Measurements from ENCODE around the gene NDUFS6.
"Not testable (repeated sequence)": the region's sequence is repeated elsewhere in the genome, so short reads cannot be mapped to it uniquely, and the experiment has no call there.

NDUFS6 gene

DNA sequence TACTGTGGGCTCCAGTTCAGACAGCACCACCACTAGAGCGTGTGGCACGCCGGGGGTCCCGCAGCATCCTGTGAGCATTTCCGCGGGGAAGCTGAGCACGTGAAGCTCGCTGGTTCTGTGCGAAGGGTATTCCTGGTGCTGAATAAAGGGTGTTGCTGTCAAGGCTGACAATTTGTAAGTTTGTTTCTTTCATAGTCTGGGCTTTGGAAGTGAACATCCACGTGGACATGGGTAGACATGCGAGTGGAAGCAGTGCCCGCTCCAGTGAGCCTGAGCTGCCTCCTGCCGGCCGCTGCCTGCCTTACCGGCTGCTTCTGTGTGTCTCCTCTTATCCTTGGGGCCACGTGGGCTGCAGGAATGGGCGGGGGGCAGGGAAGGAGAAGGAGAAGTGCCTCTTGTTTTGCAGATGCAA lies 14.7 kb downstream of the NDUFS6 start:
- DNase-seq (ENCODE audit: low read depth in 2 of 2), result no peak

GRCh38 chr5:1816495-1817089 lies 15.4 kb downstream of the NDUFS6 start:
- not testable (repeated sequence) for DNase-seq (ENCODE audit: low read depth in 2 of 2)

- DNase-seq (ENCODE audit: low read depth in 2 of 2), result no peak
These were observed 16.2 kb downstream of the NDUFS6 start for GRCh38 chr5:1817261-1818043.

DNA sequence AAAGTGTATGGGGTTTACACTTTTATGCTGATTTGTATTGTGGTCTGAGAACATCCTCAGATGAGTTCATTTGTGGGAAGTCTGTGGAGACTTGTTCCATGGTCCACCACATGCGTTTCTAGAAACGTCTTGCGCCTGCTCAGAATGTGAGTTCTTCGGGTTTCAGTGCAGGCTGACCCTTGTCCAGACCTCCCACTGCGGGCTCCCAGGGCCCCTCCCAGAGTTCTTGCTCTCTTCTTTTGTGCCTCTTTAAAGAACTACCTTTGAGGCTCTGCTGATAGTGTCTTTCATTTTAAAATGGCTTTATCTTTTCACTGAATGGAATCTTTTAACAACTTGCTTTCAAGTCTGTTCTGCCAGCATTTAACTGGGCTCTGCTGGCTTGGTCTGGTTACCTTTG lies 17.6 kb downstream of the NDUFS6 start:
- DNase-seq (ENCODE audit: low read depth in 2 of 2), result no peak

DNA sequence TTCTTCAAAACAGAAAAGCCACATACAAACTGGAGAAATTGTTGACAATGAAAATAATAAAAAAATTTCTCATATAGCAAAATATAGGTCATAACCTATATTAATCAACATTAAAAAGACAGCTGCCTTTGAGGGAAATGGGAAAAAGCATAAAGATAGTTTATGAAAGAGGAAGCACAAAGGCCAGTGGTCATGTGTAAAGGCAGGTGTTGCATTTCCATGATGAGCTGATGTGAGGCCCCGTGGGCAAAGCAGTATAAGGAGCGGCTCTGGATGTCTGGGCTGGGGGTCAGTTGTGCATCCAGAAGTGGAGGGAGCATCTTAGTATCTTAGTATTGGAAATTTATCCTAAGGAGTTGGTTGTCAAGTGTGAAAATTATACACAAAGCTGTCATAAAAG lies 18.3 kb downstream of the NDUFS6 start:
- no peak for DNase-seq (ENCODE audit: low read depth in 2 of 2)

- no peak for DNase-seq (ENCODE audit: low read depth in 2 of 2)
These were observed 19.2 kb downstream of the NDUFS6 start for GRCh38 chr5:1820381-1820780.

DNA sequence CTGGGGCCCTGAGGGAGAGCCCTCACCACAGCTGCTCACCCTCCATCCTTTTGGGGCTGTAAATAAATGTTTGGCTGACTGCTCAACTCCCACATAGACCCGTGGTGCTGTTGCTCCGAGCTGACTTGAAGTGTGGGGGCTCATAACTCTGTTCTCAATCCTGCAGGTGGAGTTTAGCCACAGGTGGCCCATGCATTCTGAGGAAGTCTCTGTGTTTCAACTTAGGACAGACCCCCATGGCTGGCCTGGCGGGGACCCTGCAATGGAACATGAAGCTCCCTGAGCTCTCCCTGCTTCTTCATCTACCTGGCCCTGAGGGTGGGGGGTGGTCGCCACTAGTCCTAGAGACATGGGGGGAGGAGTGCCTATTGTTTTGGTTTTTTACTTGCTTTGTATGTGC lies 19.7 kb downstream of the NDUFS6 start:
- no peak for DNase-seq (ENCODE audit: low read depth in 2 of 2)

- no peak for DNase-seq (ENCODE audit: low read depth in 2 of 2)
These were observed 20.7 kb downstream of the NDUFS6 start for GRCh38 chr5:1821862-1822261.

- DNase-seq (ENCODE audit: low read depth in 2 of 2), result no peak
These were observed 22.3 kb downstream of the NDUFS6 start for GRCh38 chr5:1823381-1824034.

DNA sequence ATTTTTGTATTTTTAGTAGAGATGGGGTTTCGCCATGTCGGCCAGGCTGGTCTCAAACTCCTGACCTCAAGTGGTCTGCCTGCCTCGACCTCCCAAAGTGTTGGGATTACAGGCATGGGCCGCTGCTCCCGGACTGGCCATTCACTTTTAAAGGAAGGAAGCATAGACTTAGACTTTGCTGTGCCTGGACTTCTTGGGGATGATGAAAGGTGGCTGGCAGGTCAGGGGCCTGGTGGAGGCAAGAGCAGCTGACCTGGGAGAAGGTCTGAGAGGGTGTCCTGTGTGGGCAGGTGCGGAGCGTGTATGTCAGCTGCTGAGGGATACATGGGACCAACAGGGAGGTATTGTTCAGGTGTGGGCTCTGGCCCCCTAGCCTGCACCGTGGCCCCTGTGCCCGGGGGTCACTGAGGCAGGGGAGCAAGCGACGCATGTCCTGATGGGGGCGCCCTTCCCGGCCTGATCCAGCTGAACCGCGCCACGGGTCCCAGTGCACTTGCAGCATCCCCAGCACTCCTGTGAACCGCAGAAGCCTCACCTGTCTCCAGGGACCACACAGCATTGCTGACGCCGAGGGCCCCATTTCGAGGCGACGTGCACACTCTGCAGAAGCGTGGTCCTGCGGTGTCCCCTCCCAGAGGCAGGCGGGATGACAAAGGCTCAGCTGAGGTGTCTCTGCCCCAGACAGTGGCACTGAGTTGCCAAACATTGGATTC lies 23.1 kb downstream of the NDUFS6 start:
- no peak for DNase-seq (ENCODE audit: low read depth in 2 of 2)

DNA sequence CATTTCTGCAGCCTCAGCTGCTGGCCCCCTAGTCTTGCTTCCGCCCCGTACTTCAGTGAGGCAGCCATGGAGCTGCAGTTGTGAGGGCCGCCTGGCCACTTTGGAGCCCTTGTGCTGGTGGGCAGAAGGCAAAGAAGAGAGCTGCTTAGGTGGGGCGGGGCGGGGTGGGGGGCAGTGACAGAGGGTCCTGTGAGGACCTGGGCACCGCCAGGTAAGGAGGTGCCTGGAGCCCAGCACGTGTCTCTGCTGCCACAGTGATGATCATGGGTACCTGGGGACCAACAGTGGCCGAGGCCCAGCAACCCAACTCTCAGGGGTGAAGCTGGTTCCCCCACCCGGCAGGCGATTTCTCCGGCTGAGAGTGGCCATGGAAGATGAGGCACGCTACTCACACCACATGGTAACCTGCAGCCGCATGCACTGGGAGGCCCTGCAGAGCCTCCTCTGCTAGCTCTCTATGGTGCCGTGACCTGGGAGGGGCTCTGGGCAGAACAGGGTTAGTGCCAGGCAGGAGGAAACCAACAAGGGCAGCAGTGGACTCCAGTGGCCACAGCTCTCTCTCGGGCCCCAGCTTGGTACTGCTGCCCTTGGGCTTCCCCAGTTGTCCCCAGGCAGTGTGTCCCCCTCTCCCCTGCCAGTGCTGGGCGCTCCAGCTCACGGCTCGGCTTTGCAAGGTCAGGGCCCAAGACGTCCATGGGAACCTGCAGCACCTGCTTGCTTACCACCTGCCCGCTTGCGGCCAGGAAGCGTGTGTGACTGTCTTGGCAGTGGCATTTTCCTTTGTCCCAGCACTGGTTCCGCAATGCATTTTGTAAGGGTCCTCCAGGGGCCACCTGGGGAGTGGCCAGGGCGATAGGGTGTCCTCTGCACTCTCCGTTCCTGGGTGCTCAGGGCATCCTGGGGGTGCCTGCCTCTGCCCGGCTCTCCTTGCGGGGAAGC lies 24.0 kb downstream of the NDUFS6 start:
- DNase-seq (ENCODE audit: low read depth in 2 of 2), result no peak

DNA sequence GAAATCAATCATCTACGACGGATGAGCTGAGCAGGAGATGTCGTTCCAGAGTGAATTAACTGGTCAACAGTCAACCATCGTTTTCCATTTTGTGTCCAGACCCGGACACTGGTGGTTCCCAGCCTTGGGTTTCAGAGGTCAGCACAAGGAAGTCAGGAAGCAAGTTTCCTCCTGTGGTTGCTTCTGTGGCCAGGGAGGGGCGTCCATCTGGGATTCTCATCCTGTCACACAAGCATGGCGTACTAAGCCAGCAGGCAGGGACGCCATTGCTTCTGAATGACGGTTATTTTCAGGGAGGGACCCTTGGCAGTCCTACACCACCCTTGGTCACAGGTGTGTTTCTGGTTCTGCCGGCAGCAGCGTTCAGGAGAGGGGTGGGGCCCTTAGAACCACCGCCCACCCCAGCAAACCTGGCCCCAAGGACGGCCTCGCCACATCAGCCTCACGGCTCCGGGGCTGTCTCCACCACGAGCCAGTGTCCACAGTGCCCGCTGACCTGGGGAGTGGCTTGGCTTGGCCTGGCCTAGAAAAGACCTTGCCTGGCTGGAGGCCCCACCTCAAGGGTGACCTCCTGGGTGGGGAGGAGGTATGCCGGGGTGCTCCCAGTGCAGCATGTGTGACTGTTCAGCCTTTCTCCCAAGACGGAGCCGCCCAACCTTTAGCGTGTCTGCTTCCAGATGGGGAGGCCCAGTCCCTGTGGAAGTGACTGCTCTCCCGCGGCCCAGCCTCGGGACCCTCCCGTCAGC lies 25.2 kb downstream of the NDUFS6 start:
- DNase-seq (ENCODE audit: low read depth in 2 of 2), result no peak

DNA sequence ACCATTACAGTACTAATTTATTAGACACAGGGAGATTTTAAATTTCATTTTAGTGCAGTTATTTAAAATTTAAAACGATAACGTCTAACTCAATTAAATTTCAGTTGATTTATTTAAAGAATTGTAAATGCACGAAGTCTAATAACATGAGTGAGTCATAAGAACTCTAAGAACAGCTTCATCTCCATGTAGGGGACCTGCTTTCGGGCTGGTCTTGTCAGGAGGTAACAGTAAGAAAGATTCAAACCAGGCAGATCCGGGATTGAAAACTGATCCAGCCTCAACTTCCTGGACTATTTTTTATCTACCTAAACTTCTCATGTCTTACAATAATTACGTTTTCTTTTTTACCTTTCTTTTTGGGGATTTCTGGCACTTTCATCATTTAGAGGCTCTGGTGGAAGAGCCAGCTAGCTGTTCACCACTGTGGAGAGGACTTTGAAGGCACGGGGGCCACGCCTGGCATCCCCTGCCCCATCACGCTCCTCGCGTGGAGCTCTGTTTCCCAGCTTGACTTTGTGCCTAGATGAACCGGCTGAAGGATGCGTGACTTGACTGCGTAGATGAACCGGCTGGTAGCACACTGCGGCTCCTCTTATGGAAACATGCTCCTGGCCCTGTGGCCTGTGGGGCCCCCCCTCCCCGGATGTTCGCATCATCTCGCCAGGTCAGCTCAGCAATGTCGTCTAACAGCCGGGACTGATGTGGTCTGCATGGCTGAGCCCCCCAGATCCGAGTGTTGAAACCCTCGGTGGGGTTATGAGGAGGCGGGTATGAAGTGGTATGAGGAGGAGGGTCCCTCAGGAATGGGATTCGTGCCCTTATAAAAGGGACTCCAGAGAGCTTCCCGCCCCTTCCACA lies 26.0 kb downstream of the NDUFS6 start:
- no peak for DNase-seq (ENCODE audit: low read depth in 2 of 2)

DNA sequence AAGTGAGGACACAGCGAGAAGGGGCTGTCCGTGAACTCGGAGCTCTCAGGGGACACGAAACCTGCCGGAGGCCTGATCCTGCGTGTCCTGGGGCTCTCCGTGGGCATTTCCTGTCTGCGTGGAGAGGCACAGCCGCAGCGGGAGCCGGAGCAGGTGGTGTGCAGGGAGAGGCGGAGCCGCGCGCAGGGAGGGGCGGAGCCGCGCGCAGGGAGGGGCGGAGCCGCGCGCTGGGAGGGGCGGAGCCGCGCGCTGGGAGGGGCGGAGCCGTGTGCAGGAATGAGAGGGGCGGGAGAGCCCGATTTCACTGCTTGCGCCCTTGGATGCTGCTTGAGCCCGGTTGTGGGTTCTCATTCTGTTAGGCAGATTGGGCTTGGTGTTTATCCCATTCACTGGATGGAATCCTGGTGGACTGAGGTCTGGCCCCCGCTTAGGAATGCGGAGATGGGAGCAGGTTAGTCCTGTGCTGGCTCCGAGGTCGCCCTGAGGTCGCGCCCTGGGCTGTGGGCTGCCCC lies 26.7 kb downstream of the NDUFS6 start:
- DNase-seq (ENCODE audit: low read depth in 2 of 2), result no peak

DNA sequence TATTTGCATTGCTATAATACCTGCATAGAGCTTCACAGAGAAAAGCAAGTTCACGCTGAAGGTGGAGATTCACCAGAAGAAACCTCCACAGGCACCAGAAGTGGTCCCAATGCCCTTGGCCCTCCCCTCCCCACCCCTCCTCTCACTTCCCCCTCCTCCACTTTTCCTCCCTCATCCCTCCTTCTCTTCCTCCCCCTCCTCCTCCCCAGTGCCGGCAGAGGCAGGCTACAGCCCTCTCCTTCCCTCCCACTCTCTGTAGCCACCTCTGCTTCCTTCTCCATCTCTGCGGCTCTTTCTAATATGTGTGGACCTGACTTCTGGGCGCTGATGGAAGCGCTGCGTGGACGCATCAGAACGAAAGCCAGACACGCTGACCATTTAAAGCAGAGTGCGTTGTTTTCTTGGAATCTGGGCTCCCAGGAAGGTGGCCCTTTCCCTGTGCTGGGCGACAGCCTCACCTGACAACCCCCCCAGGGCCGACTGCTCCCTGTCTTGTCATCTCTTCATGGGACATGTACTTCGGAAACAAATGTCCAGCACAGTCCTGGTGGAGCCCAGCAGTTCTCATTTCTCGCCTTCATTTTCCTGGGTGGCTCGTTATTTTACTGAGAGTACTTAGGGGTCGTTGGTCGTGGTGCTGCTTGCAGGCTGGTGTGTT lies 29.5 kb downstream of the NDUFS6 start:
- no peak for DNase-seq (ENCODE audit: low read depth in 2 of 2)

GRCh38 chr5:1831257-1831656 lies 30.1 kb downstream of the NDUFS6 start:
- no peak for DNase-seq (ENCODE audit: low read depth in 2 of 2)

- DNase-seq (ENCODE audit: low read depth in 2 of 2), result no peak
These were observed 30.6 kb downstream of the NDUFS6 start for GRCh38 chr5:1831677-1832313.

GRCh38 chr5:1832511-1833250 lies 31.5 kb downstream of the NDUFS6 start:
- DNase-seq (ENCODE audit: low read depth in 2 of 2), result no peak

Data from stimulated activated CD4-positive, alpha-beta T cell treated with anti-CD3 and anti-CD28 coated beads, Interleukin-1b, Interleukin-23, amount 100 ng/mL, for 1 hour (primary cell).